Measurements from ENCODE around the gene ANKRD63. TPM values are rescaled to one million over a fixed set of nuclear protein-coding genes. Genes with fewer than 3 reads are reported as not detected.

Gene ANKRD63
- total RNA-seq, 2 donors from 2014 or later = not detected

GRCh38 chr15:40307421-40308211 is 24.8 kb upstream of the ANKRD63 start, which contains the start of gene PLCB2:
Gene PLCB2 (minus strand): TSS chr15:40307935. CDS start chr15:40307672, 263 bp downstream.
- Mint-ChIP-seq H3K36me3 (ENCODE audit: low read depth) (no peaks in the 10 kb centered on the region), H3K9me3 (no peaks in the 10 kb centered on the region), H3K27ac (no peak within 1 kb of the TSS), H3K27me3 (ENCODE audit: insufficient read depth) (peaks cover 38% of the 10 kb centered on the region), H3K4me3 (no peak within 1 kb of the TSS), H3K4me1 (peaks cover 15% of the 10 kb centered on the region)
- H3K4me1 ChIP-seq (ENCODE audit: control insufficient read depth, insufficient read depth, low read length) = peaks cover 6% of the 10 kb centered on the region
- DNase-seq = peak; percentile 83
- H3K9ac ChIP-seq (ENCODE audit: extremely low read depth, low read length, poor library complexity, severe bottlenecking) = no peak within 1 kb of the TSS
- H3K9me3 ChIP-seq (ENCODE audit: control insufficient read depth, low read length) = no peaks in the 10 kb centered on the region
- TF ChIP-seq CTCF (conservative IDR thresholded peaks at IDR 0.05) = peak; percentile 64
- no peak within 1 kb of the TSS for H3K27ac ChIP-seq (ENCODE audit: low read depth, low read length)
- WGBS, 2 experiments (ENCODE audit: insufficient coverage in 1 of 2, insufficient read length in 1 of 2) = 71 to 96% methylated on average over 3 to 13 of the region's 15 CpGs
- H3K4me3 ChIP-seq (ENCODE audit: low read length) = no peak within 1 kb of the TSS
- H3K36me3 ChIP-seq (ENCODE audit: control insufficient read depth, insufficient read depth, low read length) = no peaks in the 10 kb centered on the region
- peaks cover 36% of the 10 kb centered on the region for H3K27me3 ChIP-seq (ENCODE audit: control insufficient read depth, insufficient read depth, low read length, poor library complexity, severe bottlenecking)

GRCh38 chr15:40306908-40307307 is 24.0 kb upstream of the ANKRD63 start:
- 43 to 58% methylated on average over 2 to 3 of the region's 7 CpGs for WGBS, 2 experiments (ENCODE audit: insufficient coverage in 1 of 2, insufficient read length in 1 of 2)
- Histone ChIP-seq H3K9me3 (ENCODE audit: control insufficient read depth, low read length) (no peaks in the 10 kb centered on the region), H3K36me3 (ENCODE audit: control insufficient read depth, insufficient read depth, low read length) (no peaks in the 10 kb centered on the region), H3K27me3 (ENCODE audit: control insufficient read depth, insufficient read depth, low read length, poor library complexity, severe bottlenecking) (peaks cover 29% of the 10 kb centered on the region), H3K27ac (ENCODE audit: low read depth, low read length) (no peak overlapping the region), H3K9ac (ENCODE audit: extremely low read depth, low read length, poor library complexity, severe bottlenecking) (no peak overlapping the region), H3K4me3 (ENCODE audit: low read length) (no peak overlapping the region), H3K4me1 (ENCODE audit: control insufficient read depth, insufficient read depth, low read length) (peaks cover 6% of the 10 kb centered on the region)
- Mint-ChIP-seq H3K27me3 (ENCODE audit: insufficient read depth) (peaks cover 31% of the 10 kb centered on the region), H3K36me3 (ENCODE audit: low read depth) (no peaks in the 10 kb centered on the region), H3K4me1 (peaks cover 17% of the 10 kb centered on the region), H3K4me3 (no peak overlapping the region), H3K9me3 (no peaks in the 10 kb centered on the region), H3K27ac (no peak overlapping the region)
- DNase-seq = no peak
- no peak for TF ChIP-seq CTCF (conservative IDR thresholded peaks at IDR 0.05)

GRCh38 chr15:40306371-40306770 is 23.5 kb upstream of the ANKRD63 start:
- Mint-ChIP-seq H3K27ac (peak overlapping the region; percentile 30), H3K9me3 (no peaks in the 10 kb centered on the region), H3K36me3 (ENCODE audit: low read depth) (no peaks in the 10 kb centered on the region), H3K27me3 (ENCODE audit: insufficient read depth) (peaks cover 28% of the 10 kb centered on the region), H3K4me1 (peaks cover 22% of the 10 kb centered on the region), H3K4me3 (no peak overlapping the region)
- Histone ChIP-seq H3K36me3 (ENCODE audit: control insufficient read depth, insufficient read depth, low read length) (no peaks in the 10 kb centered on the region), H3K4me3 (ENCODE audit: low read length) (no peak overlapping the region), H3K9ac (ENCODE audit: extremely low read depth, low read length, poor library complexity, severe bottlenecking) (no peak overlapping the region), H3K9me3 (ENCODE audit: control insufficient read depth, low read length) (no peaks in the 10 kb centered on the region), H3K27me3 (ENCODE audit: control insufficient read depth, insufficient read depth, low read length, poor library complexity, severe bottlenecking) (peaks cover 24% of the 10 kb centered on the region), H3K4me1 (ENCODE audit: control insufficient read depth, insufficient read depth, low read length) (peaks cover 6% of the 10 kb centered on the region), H3K27ac (ENCODE audit: low read depth, low read length) (no peak overlapping the region)
- no peak for TF ChIP-seq CTCF (conservative IDR thresholded peaks at IDR 0.05)
- 93% methylated on average over 5 of the region's 5 CpGs; no CpG with 5 or more reads in 1 of the 2 experiments for WGBS, 2 experiments (ENCODE audit: insufficient coverage in 1 of 2, insufficient read length in 1 of 2)
- no peak for DNase-seq
